Effector CD4-positive, alpha-beta T cell (primary cell): ENCODE results near the gene PCCA.

Experiments used
- DNase-seq: peaks from one replicate; pipeline ENCODE4 v3.0.0-alpha.2; 2020

The PCCA gene

GRCh38 chr13:100473501-100474044, 384.7 kb downstream of the PCCA start:
- no peak for DNase-seq

- no peak for DNase-seq
Observed at GRCh38 chr13:100476963-100477362, 388.1 kb downstream of the PCCA start.

DNA sequence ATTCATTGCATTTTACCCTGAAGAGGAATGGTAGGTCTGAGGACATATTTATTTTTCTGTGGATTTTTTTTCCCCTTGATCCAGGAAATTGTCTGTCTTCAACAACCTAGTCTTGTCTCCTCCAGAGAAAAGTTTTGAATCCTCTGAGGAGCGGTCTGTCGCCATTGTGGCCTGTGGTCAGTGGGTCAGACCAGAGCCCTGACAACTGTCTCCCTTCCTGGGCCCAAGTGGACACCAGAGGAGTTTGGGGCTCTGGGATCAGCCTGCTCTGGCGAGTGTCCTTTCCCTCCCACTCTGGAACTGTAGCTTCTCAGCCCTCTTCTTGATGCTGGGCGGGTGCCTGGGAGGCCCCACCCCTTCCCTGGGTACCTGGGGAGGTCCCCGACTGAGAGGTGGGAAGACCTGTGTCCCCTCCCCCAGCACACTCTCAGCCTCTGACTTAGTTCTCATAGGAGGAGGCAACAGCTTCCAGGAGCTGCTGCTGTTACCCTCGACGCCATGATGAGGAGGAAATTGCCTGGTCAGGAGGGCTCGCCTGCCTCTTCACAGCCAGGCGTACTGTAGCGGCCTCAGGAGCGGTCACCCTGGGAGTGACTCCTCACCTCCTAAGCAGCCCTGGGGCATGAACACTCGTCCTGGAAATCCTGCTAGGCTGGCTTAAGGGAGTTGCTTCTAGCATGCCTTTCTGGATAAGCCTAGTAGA, 389.4 kb downstream of the PCCA start:
- DNase-seq, result no peak

DNA sequence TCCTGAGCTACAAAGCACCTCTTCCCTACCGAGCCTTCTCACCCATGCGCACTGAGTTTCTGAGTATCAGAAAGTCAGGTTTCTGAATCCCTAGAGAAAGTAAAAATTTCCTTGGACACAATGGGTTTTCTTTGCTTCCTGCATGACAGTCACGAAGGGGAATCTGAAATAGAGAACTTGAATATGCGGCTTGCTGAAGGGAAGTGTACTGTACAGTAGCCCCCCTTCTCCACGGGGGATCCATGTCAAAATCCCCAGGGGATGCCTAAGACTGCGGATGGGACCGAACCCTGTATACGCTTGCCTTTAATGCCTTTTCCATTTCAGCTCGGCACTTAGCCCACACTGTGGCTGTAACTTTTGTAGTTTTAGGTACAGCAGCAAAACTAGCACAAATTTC, 391.8 kb downstream of the PCCA start:
- DNase-seq, result no peak

DNA sequence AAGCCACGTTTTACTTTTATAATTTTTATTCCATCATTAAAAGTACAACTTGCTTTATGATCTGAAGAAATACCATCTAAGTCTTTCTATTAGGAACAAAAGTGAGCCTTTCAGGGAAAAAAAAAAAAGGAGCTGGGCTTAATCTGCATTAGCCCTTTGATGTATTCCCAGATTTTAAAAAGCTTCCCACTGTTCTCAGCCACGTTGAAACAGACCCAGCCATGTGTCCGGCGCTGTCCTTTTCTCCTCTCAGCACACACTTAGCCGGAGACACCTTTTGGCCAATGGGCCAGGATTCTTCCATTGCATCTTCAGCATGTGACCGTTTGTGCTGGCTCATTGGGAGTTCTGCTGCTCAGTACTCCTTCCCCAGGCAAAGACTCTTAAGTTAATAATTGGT, 394.2 kb downstream of the PCCA start:
- no peak for DNase-seq

DNA sequence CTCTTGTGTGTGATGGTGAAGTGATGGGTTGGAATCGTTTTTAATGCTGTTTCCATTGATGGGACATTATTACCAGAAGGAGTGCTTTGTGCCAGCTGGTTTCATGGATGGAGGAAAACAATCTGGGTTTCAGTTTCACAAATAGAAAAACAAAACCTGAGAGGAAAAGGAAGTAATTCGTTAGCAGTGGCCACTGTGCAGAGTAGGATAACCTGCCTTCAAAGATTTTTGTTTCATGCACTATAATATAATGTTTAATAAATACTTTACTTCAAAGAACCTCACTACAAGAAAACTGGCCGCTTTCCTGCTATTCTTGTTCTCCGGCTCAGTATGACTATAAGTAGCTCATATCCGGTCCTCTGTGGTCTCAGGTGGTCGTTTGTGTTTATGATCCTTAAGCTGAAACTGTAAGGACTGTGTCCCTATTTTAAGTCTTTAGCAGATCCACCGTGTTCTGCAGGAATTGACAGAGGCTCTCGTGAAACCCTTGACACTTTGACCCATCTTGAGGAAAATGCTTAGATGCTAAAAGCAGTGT, 395.0 kb downstream of the PCCA start:
- DNase-seq, result no peak

- DNase-seq, result no peak
Observed at GRCh38 chr13:100484702-100485101, 395.8 kb downstream of the PCCA start.

DNA sequence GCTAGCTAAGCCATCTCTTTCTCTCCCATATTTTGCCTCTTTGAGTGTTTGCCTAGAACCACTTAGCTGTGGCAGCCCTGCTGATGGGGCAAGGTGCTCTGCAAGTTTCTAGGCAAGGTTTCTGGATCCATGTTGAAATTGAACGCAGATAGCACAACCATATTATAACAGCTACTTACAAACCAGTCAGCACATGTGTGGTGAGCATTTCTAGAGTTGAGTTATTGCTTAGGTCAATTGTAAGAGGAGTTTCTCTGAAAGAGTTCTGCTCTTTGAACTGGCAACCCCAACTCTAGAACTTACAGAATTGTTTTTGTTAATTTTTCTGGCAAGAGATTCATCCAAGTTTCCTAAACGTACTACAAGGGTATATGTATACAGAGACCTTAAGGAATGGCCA, 396.4 kb downstream of the PCCA start:
- no peak for DNase-seq

- no peak for DNase-seq
Observed at GRCh38 chr13:100490692-100491091, 401.8 kb downstream of the PCCA start.

DNA sequence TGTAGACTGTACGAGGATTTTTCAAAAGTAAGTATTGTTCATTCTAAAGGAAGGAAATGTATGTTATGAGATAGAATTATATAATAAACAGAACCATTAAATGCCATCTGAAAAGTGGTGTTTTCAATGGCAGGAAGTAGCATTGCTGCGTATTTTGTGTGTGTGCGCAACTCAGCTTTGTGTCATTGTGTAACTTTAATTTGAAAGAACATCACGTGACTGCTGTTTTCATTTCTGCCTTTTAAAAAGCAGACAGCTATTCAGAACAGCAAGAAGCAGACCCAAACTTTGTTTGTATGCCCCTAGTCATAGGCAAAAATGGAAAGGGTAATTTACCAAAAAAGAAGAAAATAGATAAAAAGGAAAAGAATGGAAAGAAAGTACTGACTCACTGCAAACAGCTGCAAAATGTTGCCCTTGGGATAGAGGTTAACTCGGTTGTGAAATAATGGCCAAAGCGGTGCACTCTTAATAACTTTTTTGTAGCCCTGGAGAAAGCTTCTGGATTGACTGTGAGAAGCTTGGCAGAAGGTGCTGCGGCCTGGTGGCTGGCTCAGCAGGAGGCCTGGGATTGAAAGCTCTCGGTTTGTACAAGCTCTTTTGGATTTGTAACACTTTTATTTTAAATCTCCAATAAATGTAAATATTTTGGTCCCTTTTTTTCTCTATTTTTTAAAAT, 402.4 kb downstream of the PCCA start:
- DNase-seq, result no peak

- no peak for DNase-seq
Observed at GRCh38 chr13:100493418-100493817, 404.5 kb downstream of the PCCA start.

GRCh38 chr13:100495455-100495854, 406.6 kb downstream of the PCCA start:
- DNase-seq, result no peak

DNA sequence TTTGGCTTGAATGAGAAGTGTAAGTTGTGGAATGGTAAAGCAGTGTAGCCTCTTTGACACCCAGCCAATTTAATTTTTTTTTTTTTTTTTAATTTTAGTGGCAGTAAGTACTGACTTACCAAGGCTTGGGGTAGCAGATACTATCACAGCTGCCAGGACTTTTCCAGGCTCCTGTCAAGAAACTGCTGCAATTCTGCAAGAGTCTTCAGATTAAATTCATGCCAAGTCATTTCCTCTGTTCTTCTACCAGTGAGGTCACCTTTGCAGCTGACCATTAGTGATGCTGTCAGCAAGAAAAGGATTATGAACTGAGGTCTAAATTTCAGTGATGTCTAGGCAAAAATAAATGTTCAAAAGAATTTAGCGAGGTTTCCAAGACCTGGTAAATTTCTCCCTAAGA, 408.5 kb downstream of the PCCA start:
- no peak for DNase-seq

DNA sequence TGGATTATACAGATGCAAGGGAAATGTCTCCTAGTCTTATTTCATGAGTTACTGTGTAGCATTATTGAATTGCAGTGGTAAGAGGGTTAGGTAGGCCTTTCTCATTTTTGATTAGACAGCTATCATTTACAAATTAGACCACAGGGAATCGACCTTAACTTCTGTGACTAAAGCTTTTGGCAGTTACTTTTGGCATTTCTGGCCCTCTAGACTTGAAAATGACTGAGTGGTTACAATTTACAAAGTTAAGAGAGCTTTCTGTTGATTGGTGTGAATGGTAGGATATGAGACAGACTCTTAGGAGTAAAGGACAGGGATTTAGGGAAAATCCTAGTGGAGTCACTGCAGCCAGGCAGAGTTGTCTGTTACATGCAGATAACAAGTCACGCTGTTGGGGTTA, 413.6 kb downstream of the PCCA start:
- DNase-seq, result no peak

- DNase-seq, result no peak
Observed at GRCh38 chr13:100503622-100504021, 414.7 kb downstream of the PCCA start.

GRCh38 chr13:100506154-100506553, 417.3 kb downstream of the PCCA start:
- no peak for DNase-seq

DNA sequence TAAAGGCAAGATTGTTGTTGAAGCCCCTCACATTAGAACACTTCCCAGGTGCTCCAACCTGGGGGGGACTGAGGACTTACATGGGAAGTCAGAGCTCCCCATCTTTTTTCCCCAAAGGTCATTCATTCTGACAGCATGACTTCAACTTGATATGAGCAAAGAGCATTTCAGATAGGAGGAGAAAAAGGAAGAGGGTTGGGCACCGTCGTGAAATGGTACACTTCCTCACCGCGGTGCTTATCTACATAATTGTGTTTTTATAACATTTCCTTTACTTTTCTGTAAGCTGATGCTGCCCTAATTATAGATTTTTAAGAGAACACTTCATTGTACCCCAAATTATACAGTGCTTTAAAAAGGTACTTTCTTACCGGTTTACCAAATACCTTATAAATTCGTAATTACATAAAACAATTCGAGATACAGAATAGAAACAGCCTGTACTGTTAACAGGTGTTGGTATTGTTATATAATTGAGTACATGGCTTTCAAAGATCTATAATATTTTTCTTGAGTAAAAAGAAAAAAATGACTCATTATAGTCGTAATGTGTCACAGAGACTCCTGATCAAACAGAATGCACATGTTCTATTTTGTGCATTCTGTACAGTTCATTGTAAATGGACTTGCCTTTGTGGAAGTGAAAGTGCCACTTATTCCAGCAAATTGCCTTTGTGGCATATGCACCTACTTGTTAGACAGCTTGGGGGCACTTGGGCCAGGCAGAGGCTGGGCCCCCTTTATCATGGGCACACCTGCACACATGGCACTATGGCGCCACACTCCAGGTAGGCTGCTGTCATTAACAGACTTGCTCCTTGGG, 417.9 kb downstream of the PCCA start:
- DNase-seq, result no peak

DNA sequence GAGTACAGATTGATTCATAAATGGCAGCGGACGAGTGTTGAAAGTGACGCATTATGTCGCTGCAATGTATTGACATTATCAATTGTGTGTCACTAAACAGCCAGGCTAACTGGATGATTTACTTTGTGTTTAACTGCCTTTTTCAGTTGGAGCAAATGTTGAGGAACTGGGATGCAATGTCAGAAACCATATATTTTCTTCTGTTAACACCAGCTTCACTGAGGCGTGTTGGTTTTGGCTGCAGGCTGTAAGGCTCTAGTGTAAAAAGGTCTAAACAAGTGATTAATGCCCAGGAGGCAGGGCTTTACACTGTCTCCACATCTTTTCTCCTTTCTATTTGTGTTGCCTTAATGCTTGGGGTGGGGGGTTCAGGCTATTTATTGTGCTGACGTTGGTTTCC, 419.6 kb downstream of the PCCA start:
- no peak for DNase-seq

DNA sequence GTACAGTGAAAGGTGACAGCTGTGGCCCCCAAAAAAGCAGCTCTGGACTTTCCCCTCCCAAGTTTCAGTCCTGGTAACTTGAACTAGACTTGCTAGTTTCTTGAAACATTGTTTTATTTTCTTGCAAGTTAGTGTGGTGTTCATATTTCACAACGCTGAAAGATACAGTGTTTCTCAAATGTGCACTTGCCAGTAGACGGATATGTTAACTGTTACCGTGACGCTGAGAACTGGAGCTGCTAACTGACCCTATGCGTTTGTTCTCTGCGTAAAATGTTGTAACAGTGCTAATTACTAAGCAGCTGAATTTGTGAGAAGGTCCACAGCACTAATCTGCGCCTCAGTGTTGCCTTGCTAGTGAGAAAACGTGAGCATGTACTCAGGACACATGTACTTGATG, 420.1 kb downstream of the PCCA start:
- no peak for DNase-seq

DNA sequence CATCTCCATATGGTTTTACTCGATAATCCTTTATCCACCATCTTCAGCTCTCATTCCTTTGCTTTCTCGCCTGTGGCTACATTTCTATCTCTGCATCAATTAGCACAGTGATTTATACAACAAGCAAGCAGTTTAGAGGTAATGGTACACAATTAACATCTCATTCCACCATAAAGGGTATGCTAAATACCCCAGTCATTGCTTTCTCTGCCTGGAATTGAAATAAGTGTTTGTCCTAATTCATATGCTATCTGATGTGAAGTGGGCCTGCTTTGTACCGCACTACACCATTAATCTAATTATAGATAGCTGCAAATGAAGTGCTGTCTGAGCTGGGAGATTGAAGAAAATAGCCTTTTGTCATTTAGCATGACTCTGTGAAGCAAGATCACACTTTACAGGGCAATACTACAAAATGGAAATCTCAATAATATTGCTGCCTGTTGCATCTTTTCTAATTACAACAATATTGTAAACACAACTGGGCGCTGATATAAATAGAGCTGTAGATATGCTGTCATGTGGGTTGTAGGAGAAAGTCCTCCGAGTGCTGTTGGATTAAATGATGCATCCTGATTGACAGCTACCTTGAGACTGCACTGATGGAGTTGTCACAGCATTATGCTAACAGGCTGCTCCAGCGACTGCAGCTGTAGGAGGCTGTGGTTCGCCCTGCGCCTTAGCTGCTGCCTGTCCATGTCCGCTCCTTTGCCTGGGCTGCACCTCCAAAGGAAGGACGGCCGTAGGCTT, 421.5 kb downstream of the PCCA start:
- DNase-seq, result no peak

DNA sequence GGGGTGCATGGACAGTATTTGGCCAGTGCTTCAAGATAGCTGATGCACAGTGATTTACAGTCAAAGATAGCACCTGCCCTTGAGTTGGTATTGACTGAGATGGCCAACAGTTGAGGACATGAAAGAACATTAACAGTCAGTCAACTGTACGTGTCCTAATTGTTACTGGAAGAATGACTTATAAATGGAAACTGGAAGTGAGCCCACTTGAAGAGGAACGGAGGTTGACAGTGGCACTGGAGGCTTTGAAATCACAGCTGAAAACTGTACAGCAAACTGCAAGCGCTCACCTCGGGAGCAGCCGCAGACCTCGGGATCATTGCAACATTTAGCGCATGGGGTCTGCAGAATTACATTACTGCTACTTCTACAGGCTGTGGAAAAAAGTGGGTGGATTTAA, 422.6 kb downstream of the PCCA start:
- no peak for DNase-seq

DNA sequence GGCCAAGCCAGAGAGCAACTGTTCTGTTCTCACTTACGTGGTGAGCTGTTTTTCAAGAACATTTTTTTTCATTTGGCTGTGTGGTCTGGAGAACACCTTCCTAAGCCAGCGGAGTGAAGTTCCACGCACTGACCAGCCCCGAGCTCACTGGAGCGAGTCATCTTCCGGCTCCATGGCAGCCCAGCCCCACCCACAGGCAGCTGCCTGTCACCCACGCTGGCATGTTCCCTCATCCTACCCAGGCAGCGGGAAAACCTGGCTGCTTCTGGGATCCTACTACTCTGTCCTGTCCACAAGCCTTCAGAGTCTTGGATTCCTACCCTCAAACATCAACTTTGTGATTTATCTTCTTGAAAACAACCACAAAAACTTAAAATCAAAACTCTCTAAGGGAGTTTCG, 423.5 kb downstream of the PCCA start:
- no peak for DNase-seq

DNA sequence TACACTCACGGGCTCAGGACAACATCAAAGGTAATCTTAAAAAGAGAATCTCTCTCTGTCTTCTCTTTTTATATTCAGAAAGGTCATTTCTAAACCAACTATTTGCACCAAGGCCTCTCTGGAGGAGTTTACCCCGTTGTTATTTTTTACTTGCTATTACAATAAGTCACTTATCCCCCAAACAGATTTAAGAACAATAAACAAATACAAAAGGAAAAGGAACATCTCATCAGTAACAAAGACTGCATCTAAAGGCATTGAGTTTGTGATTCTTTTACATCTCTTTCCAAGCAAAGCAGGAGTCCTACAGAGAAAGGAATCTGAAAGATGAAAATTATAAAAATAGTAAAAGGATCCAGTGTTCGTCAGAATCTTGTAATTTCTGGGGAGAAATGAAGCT, 424.3 kb downstream of the PCCA start:
- DNase-seq, result no peak
